Kidney tubule cell (primary cell): ENCODE measurements around the gene DLG1.

Experiments
- DNase-seq: peaks from one replicate; pipeline ENCODE4 v3.0.0-alpha.2; 2018; ENCODE audit warnings: low spot score

The DLG1 gene

GRCh38 chr3:197317250-197317963 is 19.0 kb upstream of the DLG1 start:
- peak; percentile 81 for DNase-seq

GRCh38 chr3:197312431-197312830 is 14.0 kb upstream of the DLG1 start:
- no peak for DNase-seq

GRCh38 chr3:197311591-197311990 is 13.2 kb upstream of the DLG1 start:
- DNase-seq, result no peak

- DNase-seq, result peak; percentile 88
Observed at GRCh38 chr3:197309528-197310361, 11.3 kb upstream of the DLG1 start.

- peak; percentile 69 for DNase-seq
Observed at GRCh38 chr3:197308591-197308990, 10.2 kb upstream of the DLG1 start.

GRCh38 chr3:197306374-197307086 is 8.1 kb upstream of the DLG1 start:
- DNase-seq, result peak; percentile 90

GRCh38 chr3:197305854-197306253 is 7.4 kb upstream of the DLG1 start:
- peak; percentile 11 for DNase-seq

GRCh38 chr3:197303452-197303851 is 5.0 kb upstream of the DLG1 start:
- DNase-seq, result no peak

GRCh38 chr3:197302696-197303341 is 4.4 kb upstream of the DLG1 start:
- peak; percentile 79 for DNase-seq

GRCh38 chr3:197302033-197302432 is 3.6 kb upstream of the DLG1 start:
- DNase-seq, result no peak

- DNase-seq, result peak; percentile 67
Observed at GRCh38 chr3:197300361-197300760, 1.9 kb upstream of the DLG1 start.

GRCh38 chr3:197298945-197299854 is 788 bp upstream of the DLG1 start:
- peak; percentile 87 for DNase-seq

GRCh38 chr3:197297476-197298340 is 704 bp downstream of the DLG1 start:
- DNase-seq, result peak; percentile 91

- peak; percentile 29 for DNase-seq
Observed at GRCh38 chr3:197297002-197297401, 1.4 kb downstream of the DLG1 start.

- DNase-seq, result no peak
Observed at GRCh38 chr3:197296545-197296944, 1.9 kb downstream of the DLG1 start.

GRCh38 chr3:197295871-197296270 is 2.5 kb downstream of the DLG1 start:
- no peak for DNase-seq

- no peak for DNase-seq
Observed at GRCh38 chr3:197293605-197294237, 4.7 kb downstream of the DLG1 start.

GRCh38 chr3:197292648-197293047 is 5.8 kb downstream of the DLG1 start:
- no peak for DNase-seq

- DNase-seq, result no peak
Observed at GRCh38 chr3:197292083-197292646, 6.2 kb downstream of the DLG1 start.
